GM21529 (cell line): ENCODE results near the gene APELA.
"Not testable (repeated sequence)": the region's sequence is repeated elsewhere in the genome, so short reads cannot be mapped to it uniquely, and the experiment has no call there.

ENCODE experiments used
- ATAC-seq: cut with Tn5 transposase; IDR thresholded peaks from one replicate; pipeline ENCODE4 v1.9.1; 2021; ENCODE audit not compliant: unreplicated experiment

The APELA gene

DNA sequence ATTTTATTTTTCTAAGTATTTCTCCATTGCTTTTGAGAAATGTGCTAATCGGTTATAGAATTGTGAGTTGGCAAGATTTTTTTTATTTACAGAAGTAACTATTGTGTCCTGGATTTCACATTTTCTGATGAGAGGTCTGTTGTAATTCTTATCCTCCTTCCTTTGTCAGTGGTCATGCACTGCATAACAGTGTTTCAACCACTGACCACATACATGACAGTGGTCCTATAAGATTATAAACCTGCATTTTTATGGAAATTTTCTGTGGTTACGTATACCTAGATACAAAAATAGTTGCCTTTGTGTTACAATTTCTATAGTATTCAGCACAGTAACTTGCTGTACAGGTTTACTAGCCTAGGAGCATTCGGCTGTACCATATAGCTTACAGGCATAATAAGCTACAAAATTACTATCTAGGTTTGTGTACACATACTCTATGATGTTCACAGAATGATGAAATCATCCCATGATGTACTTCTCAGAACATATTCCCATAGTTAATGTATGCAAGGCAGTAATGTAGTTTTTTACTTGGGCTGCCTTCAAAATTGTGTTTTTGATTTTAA is 47.8 kb downstream of the APELA start:
- ATAC-seq = no peak

DNA sequence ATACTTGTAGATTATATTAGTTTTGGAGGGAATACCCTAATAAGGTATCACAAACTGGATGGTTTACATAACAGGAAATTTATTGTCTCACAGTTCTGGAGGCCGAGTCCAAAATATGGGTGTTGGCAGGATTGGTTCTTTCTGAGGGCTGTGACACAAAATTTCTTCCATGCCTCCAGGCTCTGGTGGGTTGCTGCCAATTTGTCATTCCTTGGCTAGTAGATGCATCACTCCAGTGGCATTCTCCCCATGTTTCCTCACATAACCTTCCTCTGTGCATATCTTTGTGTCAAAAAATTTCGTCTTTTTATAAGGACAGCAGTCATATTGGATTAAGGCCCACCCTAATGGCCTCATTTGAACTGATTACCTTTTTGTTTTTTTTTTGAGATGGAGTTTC is 49.3 kb downstream of the APELA start:
- ATAC-seq = no peak

DNA sequence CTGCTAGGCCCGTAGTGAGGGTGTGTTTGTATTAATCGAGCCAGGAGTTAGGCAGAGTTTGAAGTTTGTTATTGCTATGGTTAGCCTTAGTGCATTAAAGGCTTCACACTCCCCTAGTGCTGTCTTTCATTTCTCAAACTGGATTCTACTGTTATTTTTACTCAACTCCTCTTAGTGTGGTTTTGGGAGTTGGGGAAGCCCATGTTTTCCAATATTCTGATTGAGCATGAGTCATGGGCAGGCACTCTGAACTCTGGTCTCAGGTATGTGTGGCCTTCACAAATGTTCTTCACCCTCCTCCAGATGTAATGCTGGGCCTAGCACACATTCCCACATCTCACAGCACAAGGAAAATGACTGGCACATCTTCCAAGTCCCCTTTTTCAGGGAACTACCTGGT is 50.1 kb downstream of the APELA start:
- not testable (repeated sequence) for ATAC-seq

DNA sequence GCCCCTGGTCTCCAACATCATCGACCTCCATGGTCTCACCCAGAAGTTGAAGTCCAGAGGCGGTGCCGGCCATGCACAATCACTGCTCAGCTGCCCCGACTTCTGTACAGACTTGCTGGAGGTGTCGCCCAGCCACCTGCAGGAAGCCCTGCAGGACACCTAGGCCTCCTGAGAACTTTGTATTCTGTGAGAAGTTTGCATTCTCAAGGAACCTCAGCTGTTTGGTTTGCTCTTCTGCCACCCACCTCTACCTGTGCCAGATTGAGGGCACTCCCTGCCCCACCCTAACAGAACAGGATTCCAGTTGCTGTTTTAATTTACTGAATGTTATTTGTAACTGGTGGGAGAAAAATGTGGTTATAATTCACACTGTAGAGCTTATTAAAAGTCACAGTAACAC is 53.7 kb downstream of the APELA start:
- ATAC-seq = no peak

DNA sequence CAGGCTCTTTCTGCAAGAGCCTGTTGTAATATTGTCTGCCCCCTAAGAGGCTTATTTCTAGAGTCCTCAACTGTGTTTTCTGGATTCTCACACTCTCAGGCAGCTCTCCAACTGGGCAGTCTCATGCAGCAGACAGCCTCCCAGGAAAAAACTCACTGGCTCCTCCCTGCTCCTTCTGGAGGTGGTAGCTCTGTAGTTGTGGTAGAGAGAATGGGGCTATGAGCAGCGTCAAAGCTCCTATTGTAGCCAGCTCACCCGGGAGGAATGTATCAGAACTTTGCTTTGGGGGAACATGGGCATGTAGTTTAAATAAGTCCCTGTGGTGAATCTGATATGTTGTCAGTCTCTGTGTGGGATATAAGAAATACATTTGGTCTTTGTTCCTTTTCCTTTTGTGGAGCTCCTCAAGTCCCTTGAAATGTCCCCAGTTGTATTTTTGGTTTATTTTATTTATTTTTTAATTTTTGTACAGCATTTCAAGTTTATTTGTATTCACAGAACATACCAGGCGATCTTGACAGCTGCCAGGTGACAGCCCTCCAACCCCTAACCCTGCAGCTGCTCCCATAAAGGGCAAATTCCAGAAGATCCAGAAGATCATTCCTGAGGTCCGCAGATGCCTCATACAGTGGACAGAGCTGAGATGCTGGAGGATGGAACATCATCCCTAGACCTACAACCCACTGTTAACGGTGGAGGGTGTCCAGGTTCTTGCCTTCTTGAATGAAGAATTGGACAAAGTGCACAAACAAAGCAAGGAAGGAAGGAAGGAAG is 54.8 kb downstream of the APELA start:
- ATAC-seq = no peak

DNA sequence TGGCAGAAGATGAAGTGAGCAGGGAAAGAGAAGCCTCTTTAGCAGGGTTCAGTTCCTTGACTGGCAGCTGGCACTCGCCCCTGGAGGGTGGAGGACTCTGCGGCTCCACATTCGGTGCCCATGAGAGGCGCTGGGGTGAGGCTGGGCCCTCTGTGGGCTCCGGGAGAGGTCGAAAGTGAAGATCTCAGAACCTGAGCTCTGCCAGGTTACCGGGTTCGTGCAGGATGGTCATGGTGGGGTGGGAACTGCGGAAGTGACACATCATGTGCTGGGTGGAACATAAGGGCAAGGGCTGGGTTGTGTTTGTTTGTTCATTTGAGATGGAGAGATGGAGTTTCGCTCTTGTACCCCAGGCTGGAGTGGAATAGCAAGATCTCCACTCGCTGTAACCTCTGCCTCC is 56.3 kb downstream of the APELA start:
- ATAC-seq = no peak

DNA sequence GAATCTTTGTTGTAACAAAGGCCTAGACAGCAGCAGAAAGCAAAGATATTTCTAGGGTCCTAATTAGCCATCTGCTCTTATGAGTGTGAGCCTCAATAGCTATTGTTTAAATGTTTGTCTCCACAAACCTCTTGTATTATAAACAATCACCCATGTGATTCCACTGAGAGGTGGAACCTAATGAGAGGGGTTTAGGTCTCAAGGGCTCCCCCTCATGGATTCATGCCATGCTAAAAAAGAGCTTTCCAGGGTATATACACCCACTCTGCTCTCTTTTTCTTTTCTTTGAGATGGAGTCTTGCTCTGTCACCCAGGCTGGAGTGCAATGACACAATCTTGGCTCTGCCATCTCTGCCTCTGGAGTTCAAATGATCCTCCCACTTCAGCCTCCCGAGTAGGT is 58.4 kb downstream of the APELA start:
- ATAC-seq = peak; percentile 61

DNA sequence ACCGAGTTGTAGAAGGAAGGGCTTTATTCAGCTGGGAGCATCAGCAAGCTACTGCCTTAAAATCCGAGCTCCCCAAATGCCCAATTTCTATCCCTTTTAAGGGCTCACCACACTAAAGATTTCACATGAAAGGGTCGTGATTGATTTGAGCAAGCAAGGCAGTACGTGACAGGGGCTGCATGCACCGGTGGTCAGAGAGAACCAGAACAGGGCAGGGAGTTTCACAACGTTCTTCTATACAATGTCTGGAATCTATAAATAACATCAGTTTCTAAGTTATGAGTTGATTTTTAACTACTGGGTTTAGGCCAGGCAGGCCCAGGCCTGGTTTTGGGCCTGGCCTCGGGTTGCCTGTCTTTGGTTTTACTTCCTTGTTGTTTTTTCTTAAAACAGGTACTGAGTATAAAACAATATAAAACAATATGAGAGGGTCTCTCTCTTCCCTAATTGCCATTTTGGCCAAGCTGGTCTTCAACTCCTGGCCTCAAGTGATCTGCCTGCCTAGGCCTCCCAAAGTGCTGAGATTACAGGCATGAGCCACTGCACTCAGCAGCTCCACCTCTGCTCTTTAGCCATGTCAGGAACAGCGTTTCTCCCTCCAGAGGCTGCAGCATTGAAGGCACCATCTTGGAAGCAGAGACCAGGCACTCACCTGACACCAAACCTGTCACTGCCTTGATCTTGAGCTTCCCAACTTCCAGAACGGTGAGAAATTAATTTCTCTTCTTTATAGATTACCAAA is 59.1 kb downstream of the APELA start:
- peak; percentile 54 for ATAC-seq

DNA sequence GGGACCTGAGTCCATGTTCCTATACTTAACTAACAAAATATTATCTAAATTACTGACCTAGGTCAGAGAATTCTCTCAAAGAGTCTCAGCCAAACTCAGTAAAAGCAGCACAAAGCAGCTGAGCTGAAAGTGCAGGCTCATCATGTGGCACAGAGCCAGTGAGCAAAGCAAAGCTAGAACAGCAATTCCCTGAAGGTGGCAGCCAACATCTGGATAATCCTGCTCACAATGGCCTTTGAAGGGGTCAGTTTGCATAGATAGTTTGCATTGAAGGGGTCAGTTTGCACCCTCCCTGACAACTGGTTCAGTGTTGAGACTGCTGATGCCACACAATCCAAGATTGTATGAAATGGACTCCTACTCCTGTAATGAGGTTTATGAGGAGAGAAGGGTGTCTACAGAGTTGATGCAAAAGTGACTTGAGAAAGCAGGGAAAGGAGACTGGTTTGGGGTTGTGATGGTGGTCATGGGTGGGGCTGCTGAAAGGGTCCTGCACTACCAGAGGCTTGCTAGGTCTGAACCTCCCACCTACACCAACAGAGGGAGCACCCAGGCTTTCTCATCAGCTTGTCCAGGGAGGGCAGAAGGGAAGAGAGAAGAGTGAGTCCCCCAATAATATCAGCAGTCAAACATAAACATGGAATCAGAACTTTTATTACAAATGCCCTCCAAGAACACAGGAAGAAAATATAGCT is 60.7 kb downstream of the APELA start:
- peak; percentile 50 for ATAC-seq

DNA sequence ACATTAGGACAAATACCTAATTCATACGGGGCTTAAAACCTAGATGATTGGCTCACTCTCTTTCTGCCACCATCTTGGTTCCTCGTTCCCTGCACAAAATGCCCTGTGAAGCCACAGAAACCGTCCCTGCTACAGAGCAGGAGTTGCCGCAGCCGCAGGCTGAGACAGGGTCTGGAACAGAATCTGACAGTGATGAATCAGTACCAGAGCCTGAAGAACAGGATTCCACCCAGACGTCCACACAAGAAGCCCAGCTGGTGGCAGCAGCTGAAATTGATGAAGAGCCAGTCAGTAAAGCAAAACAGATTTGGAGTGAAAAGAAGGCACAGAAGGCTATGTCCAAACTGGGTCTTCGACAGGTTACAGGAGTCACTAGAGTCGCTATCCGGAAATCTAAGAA is 66.2 kb downstream of the APELA start:
- no peak for ATAC-seq

DNA sequence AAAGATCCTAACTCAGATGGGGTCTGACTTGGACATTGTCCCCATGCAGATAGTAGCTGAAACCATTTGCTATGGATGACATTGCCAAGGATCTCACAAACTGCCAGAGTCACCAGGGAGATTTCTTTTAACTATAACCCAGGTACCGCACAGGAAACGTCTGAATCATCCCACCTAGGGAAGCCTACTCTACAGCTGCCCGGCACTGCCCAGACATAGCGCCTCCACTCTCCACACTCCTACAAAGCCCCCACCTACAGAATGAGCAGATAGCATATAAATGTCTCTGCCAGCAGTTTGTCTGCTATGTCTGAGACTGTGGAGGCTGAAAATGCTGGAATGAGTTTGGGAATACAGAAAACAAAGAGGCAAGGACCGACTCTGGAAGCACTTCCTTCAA is 68.2 kb downstream of the APELA start:
- no peak for ATAC-seq

DNA sequence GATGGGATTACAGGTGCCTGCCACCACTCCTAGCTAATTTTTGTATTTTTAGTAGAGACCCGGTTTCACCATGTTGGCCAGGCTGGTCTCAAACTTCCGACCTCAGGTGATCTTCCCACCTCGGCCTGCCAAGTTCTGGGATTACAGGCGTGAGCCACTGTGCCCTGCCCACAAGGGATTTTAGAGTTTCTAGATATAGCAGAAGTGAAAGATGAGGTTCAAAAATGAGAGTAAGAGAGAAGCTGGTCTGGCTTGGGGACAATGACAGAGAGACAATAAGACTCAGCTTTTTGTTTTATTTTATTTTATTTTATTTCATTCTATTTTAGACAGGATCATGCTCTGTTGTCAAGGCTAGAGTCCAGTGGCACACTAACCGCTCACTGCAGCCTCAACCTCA is 69.8 kb downstream of the APELA start:
- no peak for ATAC-seq
